A549 (cell line): ENCODE results near the gene CIAO3. TPM values are rescaled to one million over a fixed set of nuclear protein-coding genes. Genes with fewer than 3 reads are reported as not detected.
A peak's percentile ranks its signal among the peaks of the same experiment; 100 is the strongest.

ENCODE experiments used
- ATAC-seq, 2 experiments: fragments of 200-7000 bp in 1 of 2; fragments of >200 bp in 1 of 2; cut with Nextera tagmentation in 1 of 2; cut with Tn5 transposase in 1 of 2; 3 replicates each; pipeline versions ENCODE4 v1.8.0 to v1.9.1; 2018 to 2020; ENCODE audit warnings: mild to moderate bottlenecking in 1 of 2, moderate library complexity in 1 of 2
- CTCF ChIA-PET: fragments of 300-600 bp; sonication (Branson Sonifier 250); formaldehyde crosslinking; extraction: SDS; loops from one replicate; lab custom pipeline; 2021; ENCODE audit warnings: antibody characterized with exemption, inconsistent platforms; lab: Yijun Ruan, JAX
- POLR2A ChIA-PET: fragments of 350-600 bp; formaldehyde crosslinking; extraction: SDS; loops from one replicate; lab custom pipeline; 2021; ENCODE audit warnings: antibody characterized with exemption, inconsistent platforms; lab: Yijun Ruan, JAX
- DNase-seq, 2 experiments: peaks; one replicate each; pipeline versions ENCODE4 v3.0.0 to v3.0.0-alpha.2; 2011 to 2016; ENCODE audit warnings: low read depth in 1 of 2, low spot score in 1 of 2
- FAIRE-seq: peaks from 2 replicates; lab custom pipeline; 2011; peaks lifted over from hg19 to GRCh38; lab: Jason Lieb, UNC
- H3K27ac ChIP-seq, 2 experiments: fragments of >200 bp; sonication (Bioruptor Twin); formaldehyde crosslinking; 3 replicates each; pipeline ENCODE4 v1.5.1; 2016 to 2017
- H3K4me1 ChIP-seq: fragments of >200 bp; sonication (Bioruptor Twin); formaldehyde crosslinking; 3 replicates; pipeline ENCODE4 v1.6.1; 2016
- H3K4me2 ChIP-seq: fragments of >200 bp; sonication (Bioruptor Twin); formaldehyde crosslinking; 3 replicates; pipeline ENCODE4 v1.6.1; 2016
- H3K4me3 ChIP-seq: fragments of >200 bp; sonication (Bioruptor Twin); formaldehyde crosslinking; 3 replicates; pipeline ENCODE4 v1.5.1; 2016
- H3K9me3 ChIP-seq: fragments of >200 bp; sonication (Bioruptor Twin); formaldehyde crosslinking; 3 replicates; pipeline ENCODE4 v1.6.1; 2016
- BCL3 ChIP-seq: fragments of >200 bp; sonication (Bioruptor Twin); formaldehyde crosslinking; IDR thresholded peaks from 3 replicates; pipeline ENCODE4 v1.6.1; 2016
- BHLHE40 ChIP-seq: IDR thresholded peaks from 2 replicates; pipeline ENCODE4 v1.6.1; 2012; ENCODE audit warnings: low read depth, low read length, inconsistent platforms
- CBX2 ChIP-seq: fragments of 200-600 bp; sonication (generic); IDR thresholded peaks from 2 replicates; pipeline ENCODE4 v1.6.1; 2016; ENCODE audit warnings: low read depth, mild to moderate bottlenecking, borderline replicate concordance
- E2F6 ChIP-seq: IDR thresholded peaks from 2 replicates; pipeline ENCODE4 v1.6.1; 2012; ENCODE audit warnings: low read depth, borderline replicate concordance
- FOSB ChIP-seq: fragments of 250-450 bp; sonication (Bioruptor Pico); IDR thresholded peaks from 2 replicates; pipeline ENCODE4 v1.5.0; 2020; ENCODE audit warnings: mild to moderate bottlenecking, moderate library complexity
- FOSL2 ChIP-seq, 2 experiments: fragments of 450-650 bp in 1 of 2; fragments of >200 bp in 1 of 2; sonication (Bioruptor Twin) in 1 of 2; formaldehyde crosslinking; IDR thresholded peaks; 2 replicates each; pipeline versions ENCODE4 v1.5.0 to v1.6.1; 2016 to 2020; ENCODE audit warnings: mild to moderate bottlenecking in 1 of 2, moderate library complexity in 1 of 2
- HEYL ChIP-seq: fragments of 250-450 bp; sonication (Bioruptor Pico); IDR thresholded peaks from 2 replicates; pipeline ENCODE4 v1.8.0; 2021; ENCODE audit warnings: mild to moderate bottlenecking, moderate library complexity
- HOXB5 ChIP-seq: fragments of 250-450 bp; sonication (Bioruptor Pico); IDR thresholded peaks from 2 replicates; pipeline ENCODE4 v1.5.0; 2020; ENCODE audit warnings: mild to moderate bottlenecking, moderate library complexity
- JUN ChIP-seq, 2 experiments: fragments of >200 bp; sonication (Bioruptor Twin); formaldehyde crosslinking; IDR thresholded peaks; 2 replicates in 1 of 2; 3 replicates in 1 of 2; pipeline ENCODE4 v1.6.1; 2016 to 2017
- JUNB ChIP-seq: fragments of >200 bp; sonication (Bioruptor Twin); formaldehyde crosslinking; IDR thresholded peaks from 2 replicates; pipeline ENCODE4 v1.6.1; 2016
- MAFK ChIP-seq: fragments of 450-650 bp; IDR thresholded peaks from 2 replicates; pipeline ENCODE4 v1.6.1; 2014; ENCODE audit not compliant: partially characterized antibody
- MAX ChIP-seq: IDR thresholded peaks from 2 replicates; pipeline ENCODE4 v1.6.1; 2012
- MAZ ChIP-seq: fragments of 150-350 bp; IDR thresholded peaks from 2 replicates; pipeline ENCODE4 v1.6.1; 2014; ENCODE audit warnings: antibody characterized with exemption, low read depth, low read length, borderline replicate concordance
- MYC ChIP-seq: IDR thresholded peaks from 2 replicates; pipeline ENCODE4 v1.6.1; 2012; ENCODE audit warnings: mild to moderate bottlenecking, inconsistent platforms, low read length, improper control_type of control experiment, borderline replicate concordance
- NFE2L2 ChIP-seq: fragments of 150-350 bp; conservative IDR thresholded peaks from 2 replicates; pipeline ENCODE4 v1.6.1; 2014; ENCODE audit warnings: low read length
- SMC3 ChIP-seq: fragments of >200 bp; sonication (Bioruptor Twin); formaldehyde crosslinking; IDR thresholded peaks from 3 replicates; pipeline ENCODE4 v1.6.1; 2018; ENCODE audit warnings: inconsistent platforms
- USF2 ChIP-seq: fragments of 450-650 bp; IDR thresholded peaks from 2 replicates; pipeline ENCODE4 v1.6.1; 2014; ENCODE audit warnings: antibody characterized with exemption
- ZNF302 ChIP-seq: fragments of 250-450 bp; sonication (Bioruptor Pico); IDR thresholded peaks from 2 replicates; pipeline ENCODE4 v1.9.0; 2021; ENCODE audit warnings: inconsistent platforms, mild to moderate bottlenecking, moderate library complexity
- ZSCAN20 ChIP-seq: fragments of 250-450 bp; sonication (Bioruptor Pico); IDR thresholded peaks from 2 replicates; pipeline ENCODE4 v1.8.0; 2022; ENCODE audit warnings: mild to moderate bottlenecking, moderate library complexity
- WGBS: methylation state at CpG from one replicate; pipeline ENCODE4 v1.1.6; 2017; ENCODE audit errors: missing lambda C conversion rate; 5-methylcytosine and 5-hydroxymethylcytosine counted together
- polyA plus RNA-seq, 4 experiments: library from polyadenylated mRNA; depleted of rRNA in 3 of 4; stranded (reverse); fragments of >200 nt; fragmentation: RNase III in 1 of 4; extraction: RNeasy Plus Mini Kit Qiagen cat#74134 plus additional on column Dnase treatment in 1 of 4; gene quantifications; 2 replicates in 3 of 4; 3 replicates in 1 of 4; pipeline ENCODE4 v1.2.3, GENCODE V29; 2011 to 2017

CIAO3 gene
- polyA plus RNA-seq, 2 of the 4 experiments (the other 2 are of a cell fraction): 17.4 to 23.0 TPM

- POLR2A ChIA-PET: no interaction called here
- FAIRE-seq: no peak
Measured at GRCh38 chr16:760545-761343, 19.9 kb upstream of the CIAO3 start, which contains the start of gene MSLN. TSS of gene MSLN (plus strand) at chr16:760734. CDS start at chr16:762681, 1,947 bp downstream.

GRCh38 chr16:760065-760464 lies 19.3 kb upstream of the CIAO3 start:
- CTCF ChIA-PET: interaction anchor here (0.9 to 15.8 kb wide), 9 partner anchors 10 to 434 kb away, joined by 3 to 105 read pairs (median 4); partner anchors contain the start of genes CHTF18, CIAO3 and RPUSD1
- WGBS: 86% methylated on average over 10 of the region's 15 CpGs
- ATAC-seq (no peak), FAIRE-seq (no peak)
- no peaks in the 10 kb centered on the region for H3K9me3 ChIP-seq
- no peak overlapping the region for H3K4me3 ChIP-seq
- POLR2A ChIA-PET: no interaction called here
- peaks cover 35% of the 10 kb centered on the region for H3K4me1 ChIP-seq
- peak overlapping the region; percentile 66 to 79; a peak in 5 of 6 replicates for H3K27ac ChIP-seq
- no peak for TF ChIP-seq E2F6
- TF ChIP-seq HEYL: no peak
- TF ChIP-seq BHLHE40: no peak
- TF ChIP-seq JUNB: no peak
- no peak for TF ChIP-seq JUN (IDR thresholded peaks at IDR 0.05)
- no peak for TF ChIP-seq SMC3
- no peak for TF ChIP-seq USF2
- TF ChIP-seq, all 56 proteins: peak for 0
- H3K4me2 ChIP-seq: peak overlapping the region; percentile 68
- no peak for DNase-seq

More at GRCh38 chr16:760545-761343, 19.9 kb upstream of the CIAO3 start, which contains the start of gene MSLN:
- CTCF ChIA-PET: interaction anchor here (0.8 to 15.8 kb wide), 13 partner anchors 10 to 433 kb away, joined by 3 to 105 read pairs (median 4); partner anchors contain the start of genes CHTF18, CIAO3 and RPUSD1
- H3K4me3 ChIP-seq: no peak within 1 kb of the TSS
- H3K27ac ChIP-seq: peak within 1 kb of the TSS; percentile 66 to 79; a peak in 5 of 6 replicates
- ATAC-seq (peak; percentile 22 to 62; a peak in 3 of 6 replicates), DNase-seq (peak in 1 of 2 experiments; percentile 71)
- WGBS: 55% methylated on average over 29 of the region's 37 CpGs
- H3K4me2 ChIP-seq: peak within 1 kb of the TSS; percentile 68
- H3K9me3 ChIP-seq: no peaks in the 10 kb centered on the region
- no peak for TF ChIP-seq ZSCAN20 (CRISPR knock-in tag)
- peak; percentile 24; the same call in 1 of the 2 replicates for TF ChIP-seq MAX
- TF ChIP-seq CBX2: no peak
- TF ChIP-seq HOXB5: no peak
- no peak for TF ChIP-seq HEYL
- no peak for TF ChIP-seq NFE2L2
- no peak for TF ChIP-seq MAZ
- no peak for TF ChIP-seq FOSL2 (IDR thresholded peaks at IDR 0.05)
- TF ChIP-seq FOSL2 (CRISPR knock-in tag; IDR thresholded peaks at IDR 0.05): peak; percentile 16; the same call in 1 of the 2 replicates
- TF ChIP-seq MAFK: no peak
- no peak for TF ChIP-seq ZNF302
- no peak for TF ChIP-seq MYC
- no peak for TF ChIP-seq FOSB (CRISPR knock-in tag)
- no peak for TF ChIP-seq BCL3
- peaks cover 35% of the 10 kb centered on the region for H3K4me1 ChIP-seq
